Head of caudate nucleus (tissue), 42 donors: ENCODE results near the gene OR51A4.
"Not testable (repeated sequence)": the region's sequence is repeated elsewhere in the genome, so short reads cannot be mapped to it uniquely, and the experiment has no call there.

Experiments used
- DNase-seq, 42 donors: peaks; one replicate each; pipeline versions ENCODE4 v3.0.0 to v3.0.0-alpha.2; 2020 to 2021; ENCODE audit warnings: mixed read lengths in 7 of 42
- intact Hi-C: fragments of 100-400 bp; cut with DNase I; formaldehyde crosslinking; loops from one replicate; pipeline ENCODE4 v1.15.0; 2022

OR51A4 gene

DNA sequence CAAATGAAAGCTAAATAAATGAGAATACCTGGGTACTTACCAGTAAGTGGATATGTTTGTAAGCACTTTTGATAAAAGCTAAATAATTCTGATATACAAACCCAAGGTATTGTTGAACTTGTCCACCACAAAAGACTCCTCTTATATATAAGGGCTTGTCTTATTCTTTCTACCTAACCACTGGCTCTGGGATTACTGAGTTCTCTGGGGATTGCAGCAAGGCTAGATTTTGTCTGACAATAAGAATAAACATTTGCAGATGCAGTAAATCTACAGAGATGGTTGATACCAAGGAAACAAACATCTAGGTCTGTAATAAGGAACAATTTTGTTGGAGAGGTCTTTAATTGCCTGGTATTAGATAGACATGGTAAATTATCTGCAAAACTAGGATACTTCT is at the start of gene OR51A4:
TSS of gene OR51A4 (minus strand) at position 101 of the 400 bp plus-strand sequence. CDS start 505 bp downstream, outside the sequence.
- no peak for DNase-seq
- intact Hi-C loops, result no loop called here

DNA sequence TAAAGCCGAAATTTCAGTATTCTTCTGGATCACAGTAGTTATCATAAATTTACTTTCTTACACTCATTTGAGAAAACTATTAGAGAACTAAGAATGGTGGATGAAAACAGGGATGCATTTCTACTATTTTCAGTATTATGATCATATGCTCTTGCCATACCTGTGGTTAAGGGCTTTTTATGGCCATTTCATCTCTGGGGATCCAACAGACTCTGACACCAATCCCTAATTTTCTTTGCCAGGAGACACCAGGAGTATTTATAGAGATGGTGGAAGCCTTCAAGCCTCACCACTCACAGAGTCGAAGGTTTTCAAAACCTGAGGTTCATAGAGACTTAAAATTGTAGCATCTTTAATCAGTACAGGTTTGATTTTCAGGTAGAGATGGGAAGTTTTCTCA is 47.1 kb upstream of the OR51A4 start, which contains the start of gene OR51L1:
TSS of gene OR51L1 (plus strand) at position 301 of the 400 bp plus-strand sequence. CDS start 4,132 bp downstream, outside the sequence.
- intact Hi-C loops, result no loop called here
- DNase-seq, result no peak

- no peak for DNase-seq
- intact Hi-C loops, result no loop called here
Observed at GRCh38 chr11:4991060-4991459, 43.7 kb upstream of the OR51A4 start.

GRCh38 chr11:4983841-4984240 is 36.4 kb upstream of the OR51A4 start:
- intact Hi-C loops, result no loop called here
- DNase-seq, result no peak

GRCh38 chr11:4982678-4983077 is 35.3 kb upstream of the OR51A4 start:
- intact Hi-C loops, result no loop called here
- no peak for DNase-seq

- intact Hi-C loops, result no loop called here
- DNase-seq, result no peak
Observed at GRCh38 chr11:4979036-4979435, 31.6 kb upstream of the OR51A4 start.

GRCh38 chr11:4975436-4975835 is 28.0 kb upstream of the OR51A4 start:
- DNase-seq, result no peak
- intact Hi-C loops, result no loop called here

DNA sequence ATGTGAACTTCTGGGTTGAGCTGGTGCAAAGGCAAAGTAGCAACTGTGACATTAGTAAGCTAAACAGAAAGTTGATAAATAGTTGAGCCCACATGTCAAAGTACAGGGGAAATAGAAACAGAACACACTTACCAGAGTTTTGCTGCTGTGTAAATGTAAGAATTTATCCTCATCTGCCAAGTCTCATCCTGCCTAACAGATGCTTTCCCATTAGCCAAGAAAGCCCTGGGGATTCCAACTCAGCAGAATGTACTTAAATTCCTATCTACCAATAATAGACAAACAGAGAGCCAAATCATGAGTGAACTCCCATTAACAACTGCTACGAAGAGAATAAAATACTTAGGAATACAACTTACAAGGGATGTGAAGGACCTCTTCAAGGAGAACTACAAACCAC is 15.4 kb upstream of the OR51A4 start:
- DNase-seq, result no peak
- intact Hi-C loops, result no loop called here

- intact Hi-C loops, result no loop called here
- no peak for DNase-seq
Observed at GRCh38 chr11:4960877-4961276, 13.5 kb upstream of the OR51A4 start.

DNA sequence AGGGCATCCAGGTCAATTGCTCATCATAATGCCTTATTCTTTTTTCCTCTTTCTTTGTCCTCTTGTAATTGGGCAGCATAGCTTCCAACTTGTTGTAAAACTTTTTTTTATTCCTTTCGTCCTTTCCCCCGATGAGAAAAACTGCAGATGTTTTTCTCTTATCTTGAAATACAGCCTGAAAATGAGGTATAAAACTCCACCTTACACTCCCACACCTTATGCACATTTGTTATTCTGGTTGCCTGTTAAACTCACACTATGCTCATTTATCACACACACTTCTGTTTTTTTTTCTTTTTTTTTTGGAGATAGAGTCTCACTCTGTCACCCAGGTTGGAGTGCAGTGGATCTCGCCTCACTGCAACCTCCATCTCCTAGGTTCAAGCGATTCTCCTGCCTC is 10.0 kb upstream of the OR51A4 start:
- no peak for DNase-seq
- intact Hi-C loops, result no loop called here

DNA sequence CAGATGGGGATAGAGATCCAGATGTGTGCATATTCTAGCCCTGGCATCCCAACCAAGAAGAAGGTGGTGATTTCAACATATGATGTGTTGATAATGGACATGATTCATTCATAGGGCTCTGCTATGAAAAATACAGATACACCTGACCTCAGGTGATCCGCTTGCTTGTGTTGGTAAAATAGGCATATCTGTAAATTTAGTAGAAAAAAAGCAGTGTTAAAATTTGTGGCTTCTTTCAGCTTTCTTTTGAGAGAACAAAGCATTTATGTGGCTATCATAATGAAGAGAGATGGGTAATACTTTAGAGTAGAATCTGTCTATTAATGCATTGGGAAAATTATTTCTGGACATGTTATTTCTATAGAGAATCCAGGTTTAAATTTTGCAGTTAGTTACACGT is 8.2 kb upstream of the OR51A4 start, which contains the start of gene OR51A2:
TSS of gene OR51A2 (minus strand) at position 101 of the 400 bp plus-strand sequence. CDS start at position 101, 0 bp downstream.
- DNase-seq, intact Hi-C loops: not testable (repeated sequence)

- no peak for DNase-seq
- intact Hi-C loops, result no loop called here
Observed at GRCh38 chr11:4936745-4937144, 10.7 kb downstream of the OR51A4 start.

DNA sequence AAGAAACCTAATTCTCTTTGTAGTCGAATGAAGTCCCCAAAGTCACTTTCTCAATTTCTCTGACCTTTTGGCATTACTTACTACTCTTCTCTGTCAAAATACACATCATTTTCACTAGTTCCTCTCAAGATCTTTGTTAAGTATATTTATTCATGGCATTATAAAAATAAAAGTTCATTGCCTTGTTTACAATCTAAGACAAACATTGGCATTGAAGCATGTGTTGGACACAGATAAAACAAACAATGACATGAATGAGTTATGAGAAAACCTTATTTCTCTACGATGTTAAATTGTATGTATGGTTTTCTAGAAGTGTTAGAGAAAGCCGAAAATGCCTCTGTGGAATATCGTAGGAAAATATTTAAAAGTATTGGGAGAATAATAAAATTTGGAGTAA is 14.7 kb downstream of the OR51A4 start:
- intact Hi-C loops, result no loop called here
- DNase-seq, result no peak

GRCh38 chr11:4926608-4927007 is 20.8 kb downstream of the OR51A4 start:
- no peak for DNase-seq
- intact Hi-C loops, result no loop called here

GRCh38 chr11:4924239-4924638 is 23.2 kb downstream of the OR51A4 start, which contains the start of gene OR51G1:
Gene OR51G1 (minus strand): TSS chr11:4924339. CDS start chr11:4924339, 0 bp downstream.
- DNase-seq, result no peak

GRCh38 chr11:4922304-4922703 is 25.1 kb downstream of the OR51A4 start:
- intact Hi-C loops, result no loop called here
- no peak for DNase-seq

More at GRCh38 chr11:4924239-4924638, 23.2 kb downstream of the OR51A4 start, which contains the start of gene OR51G1:
- intact Hi-C loops, result no loop called here

DNA sequence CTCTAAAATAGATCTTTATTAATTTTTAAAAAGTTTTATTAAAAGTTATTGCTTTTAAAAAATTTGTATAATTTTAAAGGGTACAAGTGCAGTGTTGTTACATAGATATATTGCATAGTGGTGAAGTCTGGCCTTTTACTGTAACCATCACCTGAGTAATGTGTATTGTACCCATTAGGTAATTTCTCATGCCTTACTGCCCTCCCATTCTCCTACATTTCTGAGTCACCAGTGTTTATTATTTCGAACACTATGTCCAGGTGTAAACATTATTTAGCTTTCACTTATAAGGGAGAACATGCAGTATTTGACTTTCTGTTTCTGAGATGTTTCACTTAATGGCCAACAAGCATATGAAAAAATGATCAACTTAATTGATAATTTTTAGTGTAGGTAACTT is 25.6 kb downstream of the OR51A4 start:
- intact Hi-C loops, result no loop called here

DNA sequence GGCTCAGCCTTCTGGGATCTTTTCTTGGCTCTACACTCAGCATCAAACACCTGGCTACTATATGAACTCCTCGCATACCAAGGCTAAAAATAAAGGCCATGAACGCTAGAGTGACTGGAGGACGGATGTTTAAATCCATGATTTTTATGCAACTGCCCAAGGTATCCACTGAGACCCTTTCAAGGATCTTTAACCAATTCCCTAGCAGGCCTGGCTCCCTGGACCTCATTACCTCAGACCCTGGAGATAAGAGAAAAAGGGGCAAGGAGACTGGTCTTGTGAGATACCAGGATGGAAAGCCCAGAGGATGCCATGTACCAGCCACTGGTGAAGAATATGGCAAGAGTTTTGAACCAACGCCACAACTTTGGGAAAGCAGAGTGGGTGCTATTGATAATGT is 28.2 kb downstream of the OR51A4 start, which contains the start of gene OR51G2:
TSS of gene OR51G2 (minus strand) at position 101 of the 400 bp plus-strand sequence. CDS start 3,687 bp downstream, outside the sequence.
- intact Hi-C loops, result no loop called here
- DNase-seq, result no peak

More for the DNA sequence above, 25.6 kb downstream of the OR51A4 start:
- DNase-seq, result no peak

- intact Hi-C loops, result no loop called here
- DNase-seq, result no peak
Observed at GRCh38 chr11:4916581-4916980, 30.8 kb downstream of the OR51A4 start.

- no peak for DNase-seq
- intact Hi-C loops, result no loop called here
Observed at GRCh38 chr11:4903484-4903883, 43.9 kb downstream of the OR51A4 start, which contains the start of gene OR51A7. Gene OR51A7 (plus strand): TSS chr11:4903783. CDS start chr11:4907370, 3,587 bp downstream.
